ENCODE measurements around the gene MOV10. TPM values are rescaled to one million over a fixed set of nuclear protein-coding genes. Genes with fewer than 3 reads are reported as not detected.
"Not testable (repeated sequence)": the region's sequence is repeated elsewhere in the genome, so short reads cannot be mapped to it uniquely, and the experiment has no call there.

MOV10 gene
- polyA plus RNA-seq, 1 donor from 2014 or later = 1.4 TPM

DNA sequence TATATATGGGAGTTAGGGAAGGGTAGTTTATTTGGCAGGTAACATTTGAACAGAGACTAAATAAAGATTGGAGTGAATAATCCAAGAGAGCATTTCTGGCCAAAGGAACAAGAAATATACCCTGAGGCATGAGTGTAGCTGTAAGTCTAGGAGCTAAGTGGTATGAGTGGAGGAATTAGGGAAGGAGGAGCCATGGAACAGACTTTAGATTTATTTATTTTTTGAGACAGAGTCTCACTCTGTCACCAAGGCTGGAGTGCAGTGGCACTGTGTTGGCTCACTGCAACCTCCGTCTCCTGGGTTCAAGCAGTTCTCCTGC is 36.4 kb upstream of the MOV10 start:
- TF ChIP-seq TAF1 (IDR thresholded peaks at IDR 0.05; ENCODE audit: low read depth) (no peak), EP300 (conservative IDR thresholded peaks at IDR 0.05; ENCODE audit: poor library complexity, severe bottlenecking) (no peak), EZH2 (IDR thresholded peaks at IDR 0.05; ENCODE audit: borderline replicate concordance, insufficient read depth, low read length, poor library complexity, severe bottlenecking) (no peak), SMC3 (conservative IDR thresholded peaks at IDR 0.05; ENCODE audit: poor library complexity) (no peak), POLR2AphosphoS5 (IDR thresholded peaks at IDR 0.05) (no peak), MXI1 (conservative IDR thresholded peaks at IDR 0.05; ENCODE audit: poor library complexity, severe bottlenecking) (no peak), RAD21 (conservative IDR thresholded peaks at IDR 0.05) (no peak)
- TF ChIP-seq, protein P1, sequence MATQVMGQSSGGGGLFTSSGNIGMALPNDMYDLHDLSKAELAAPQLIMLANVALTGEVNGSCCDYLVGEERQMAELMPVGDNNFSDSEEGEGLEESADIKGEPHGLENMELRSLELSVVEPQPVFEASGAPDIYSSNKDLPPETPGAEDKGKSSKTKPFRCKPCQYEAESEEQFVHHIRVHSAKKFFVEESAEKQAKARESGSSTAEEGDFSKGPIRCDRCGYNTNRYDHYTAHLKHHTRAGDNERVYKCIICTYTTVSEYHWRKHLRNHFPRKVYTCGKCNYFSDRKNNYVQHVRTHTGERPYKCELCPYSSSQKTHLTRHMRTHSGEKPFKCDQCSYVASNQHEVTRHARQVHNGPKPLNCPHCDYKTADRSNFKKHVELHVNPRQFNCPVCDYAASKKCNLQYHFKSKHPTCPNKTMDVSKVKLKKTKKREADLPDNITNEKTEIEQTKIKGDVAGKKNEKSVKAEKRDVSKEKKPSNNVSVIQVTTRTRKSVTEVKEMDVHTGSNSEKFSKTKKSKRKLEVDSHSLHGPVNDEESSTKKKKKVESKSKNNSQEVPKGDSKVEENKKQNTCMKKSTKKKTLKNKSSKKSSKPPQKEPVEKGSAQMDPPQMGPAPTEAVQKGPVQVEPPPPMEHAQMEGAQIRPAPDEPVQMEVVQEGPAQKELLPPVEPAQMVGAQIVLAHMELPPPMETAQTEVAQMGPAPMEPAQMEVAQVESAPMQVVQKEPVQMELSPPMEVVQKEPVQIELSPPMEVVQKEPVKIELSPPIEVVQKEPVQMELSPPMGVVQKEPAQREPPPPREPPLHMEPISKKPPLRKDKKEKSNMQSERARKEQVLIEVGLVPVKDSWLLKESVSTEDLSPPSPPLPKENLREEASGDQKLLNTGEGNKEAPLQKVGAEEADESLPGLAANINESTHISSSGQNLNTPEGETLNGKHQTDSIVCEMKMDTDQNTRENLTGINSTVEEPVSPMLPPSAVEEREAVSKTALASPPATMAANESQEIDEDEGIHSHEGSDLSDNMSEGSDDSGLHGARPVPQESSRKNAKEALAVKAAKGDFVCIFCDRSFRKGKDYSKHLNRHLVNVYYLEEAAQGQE (IDR thresholded peaks at IDR 0.05; ENCODE audit: borderline replicate concordance) = no peak
- TF ChIP-seq, protein P2, sequence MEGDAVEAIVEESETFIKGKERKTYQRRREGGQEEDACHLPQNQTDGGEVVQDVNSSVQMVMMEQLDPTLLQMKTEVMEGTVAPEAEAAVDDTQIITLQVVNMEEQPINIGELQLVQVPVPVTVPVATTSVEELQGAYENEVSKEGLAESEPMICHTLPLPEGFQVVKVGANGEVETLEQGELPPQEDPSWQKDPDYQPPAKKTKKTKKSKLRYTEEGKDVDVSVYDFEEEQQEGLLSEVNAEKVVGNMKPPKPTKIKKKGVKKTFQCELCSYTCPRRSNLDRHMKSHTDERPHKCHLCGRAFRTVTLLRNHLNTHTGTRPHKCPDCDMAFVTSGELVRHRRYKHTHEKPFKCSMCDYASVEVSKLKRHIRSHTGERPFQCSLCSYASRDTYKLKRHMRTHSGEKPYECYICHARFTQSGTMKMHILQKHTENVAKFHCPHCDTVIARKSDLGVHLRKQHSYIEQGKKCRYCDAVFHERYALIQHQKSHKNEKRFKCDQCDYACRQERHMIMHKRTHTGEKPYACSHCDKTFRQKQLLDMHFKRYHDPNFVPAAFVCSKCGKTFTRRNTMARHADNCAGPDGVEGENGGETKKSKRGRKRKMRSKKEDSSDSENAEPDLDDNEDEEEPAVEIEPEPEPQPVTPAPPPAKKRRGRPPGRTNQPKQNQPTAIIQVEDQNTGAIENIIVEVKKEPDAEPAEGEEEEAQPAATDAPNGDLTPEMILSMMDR (IDR thresholded peaks at IDR 0.05; ENCODE audit: poor library complexity, severe bottlenecking) = no peak
- no peak overlapping the region for H2AFZ ChIP-seq (ENCODE audit: low read depth, low read length)
- no peaks in the 10 kb centered on the region for H3F3A ChIP-seq (ENCODE audit: insufficient read depth, low read length, poor library complexity, severe bottlenecking)
- no peaks in the 10 kb centered on the region for H3K27me3 ChIP-seq (ENCODE audit: insufficient read depth, low read depth, low read length)
- no peaks in the 10 kb centered on the region for H3K9me2 ChIP-seq (ENCODE audit: insufficient read depth, low read length)
- H3K79me2 ChIP-seq (replicated peaks; ENCODE audit: insufficient read depth, low read length) = peaks cover 60% of the 10 kb centered on the region
- no peak overlapping the region for H3K9ac ChIP-seq (ENCODE audit: low read length)
- H3K4me3 ChIP-seq (ENCODE audit: low read length) = no peak overlapping the region
- no peaks in the 10 kb centered on the region for H3K9me3 ChIP-seq (ENCODE audit: low read length)
- no peak overlapping the region for H3K4me2 ChIP-seq (ENCODE audit: low read length)
- no peak overlapping the region for H3K27ac ChIP-seq (ENCODE audit: low read length)
- no peaks in the 10 kb centered on the region for H3K36me3 ChIP-seq (ENCODE audit: insufficient read depth, low read length)
- H4K20me1 ChIP-seq (ENCODE audit: insufficient read depth) = no peaks in the 10 kb centered on the region

DNA sequence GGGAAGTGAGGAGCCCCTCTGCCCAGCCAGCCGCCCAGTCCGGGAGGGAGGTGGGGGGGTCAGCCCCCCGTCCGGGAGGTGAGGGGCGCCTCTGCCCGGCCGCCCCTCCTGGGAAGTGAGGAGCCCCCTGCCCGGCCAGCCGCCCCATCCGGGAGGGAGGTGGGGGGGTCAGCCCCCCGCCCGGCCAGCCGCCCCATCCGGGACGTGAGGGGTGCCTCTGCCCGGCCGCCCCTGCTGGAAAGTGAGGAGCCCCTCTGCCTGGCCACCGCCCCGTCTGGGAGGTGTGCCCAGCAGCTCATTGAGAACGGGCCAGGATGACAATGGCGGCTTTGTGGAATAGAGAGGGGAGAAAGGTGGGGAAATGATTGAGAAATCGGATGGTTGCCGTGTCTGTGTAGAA is 34.0 kb upstream of the MOV10 start:
- not testable (repeated sequence) for H3K4me3 ChIP-seq (ENCODE audit: low read length); H3F3A ChIP-seq (ENCODE audit: insufficient read depth, low read length, poor library complexity, severe bottlenecking); H3K9ac ChIP-seq (ENCODE audit: low read length); H3K36me3 ChIP-seq (ENCODE audit: insufficient read depth, low read length); H3K27me3 ChIP-seq (ENCODE audit: insufficient read depth, low read depth, low read length); H3K9me3 ChIP-seq (ENCODE audit: low read length); H3K4me2 ChIP-seq (ENCODE audit: low read length); H2AFZ ChIP-seq (ENCODE audit: low read depth, low read length); H3K27ac ChIP-seq (ENCODE audit: low read length); H4K20me1 ChIP-seq (ENCODE audit: insufficient read depth); H3K9me2 ChIP-seq (ENCODE audit: insufficient read depth, low read length)
- H3K79me2 ChIP-seq (replicated peaks; ENCODE audit: insufficient read depth, low read length) = peaks cover 54% of the 10 kb centered on the region

DNA sequence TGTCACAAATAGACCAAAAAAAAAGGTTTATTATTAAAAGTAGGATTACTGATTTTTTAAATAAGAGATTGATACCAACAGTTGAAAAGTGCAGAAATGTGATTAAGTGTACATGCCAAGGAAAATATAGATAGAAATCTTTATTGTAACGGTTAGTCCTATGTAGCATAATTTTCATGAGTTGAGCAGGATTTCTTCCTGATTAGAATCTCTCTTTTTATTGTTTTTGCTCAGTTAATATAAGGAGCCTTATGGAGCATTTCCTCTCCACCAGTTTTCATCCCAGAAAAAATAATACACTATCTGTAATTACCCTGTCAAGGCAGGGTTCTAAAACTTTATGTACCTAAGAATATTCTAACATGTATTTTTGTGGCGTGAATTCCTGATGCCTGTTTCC is 31.4 kb upstream of the MOV10 start:
- Histone ChIP-seq H3K36me3 (ENCODE audit: insufficient read depth, low read length) (no peaks in the 10 kb centered on the region), H3K9me3 (ENCODE audit: low read length) (no peaks in the 10 kb centered on the region), H4K20me1 (ENCODE audit: insufficient read depth) (no peaks in the 10 kb centered on the region), H3K9ac (ENCODE audit: low read length) (no peak overlapping the region), H3K79me2 (replicated peaks; ENCODE audit: insufficient read depth, low read length) (peaks cover 37% of the 10 kb centered on the region), H3K9me2 (ENCODE audit: insufficient read depth, low read length) (no peaks in the 10 kb centered on the region), H3F3A (ENCODE audit: insufficient read depth, low read length, poor library complexity, severe bottlenecking) (no peaks in the 10 kb centered on the region), H3K4me3 (ENCODE audit: low read length) (no peak overlapping the region), H3K27me3 (ENCODE audit: insufficient read depth, low read depth, low read length) (no peaks in the 10 kb centered on the region), H3K27ac (ENCODE audit: low read length) (no peak overlapping the region), H3K4me2 (ENCODE audit: low read length) (no peak overlapping the region), H2AFZ (ENCODE audit: low read depth, low read length) (no peak overlapping the region)
- TF ChIP-seq TAF1 (IDR thresholded peaks at IDR 0.05; ENCODE audit: low read depth) = no peak
- TF ChIP-seq, protein P1 (IDR thresholded peaks at IDR 0.05; ENCODE audit: borderline replicate concordance) = no peak
- TF ChIP-seq SMC3 (conservative IDR thresholded peaks at IDR 0.05; ENCODE audit: poor library complexity) = no peak
- TF ChIP-seq, protein P2 (IDR thresholded peaks at IDR 0.05; ENCODE audit: poor library complexity, severe bottlenecking) = no peak
- TF ChIP-seq MXI1 (conservative IDR thresholded peaks at IDR 0.05; ENCODE audit: poor library complexity, severe bottlenecking) = no peak
- TF ChIP-seq EZH2 (IDR thresholded peaks at IDR 0.05; ENCODE audit: borderline replicate concordance, insufficient read depth, low read length, poor library complexity, severe bottlenecking) = no peak
- TF ChIP-seq RAD21 (conservative IDR thresholded peaks at IDR 0.05) = no peak
